K562 (cell line): ENCODE measurements around the gene EFCAB8. TPM values are rescaled to one million over a fixed set of nuclear protein-coding genes. Genes with fewer than 3 reads are reported as not detected.

Experiments
- ATAC-seq: fragments of 200-7000 bp; cut with Tn5 transposase; 3 replicates; pipeline ENCODE4 v1.9.1; 2020; ENCODE audit warnings: moderate library complexity
- BruUV-seq: library from RNA; stranded (reverse); fragments of 400-500 nt; replicated peaks from 2 replicates; lab custom pipeline; 2021; lab: Mats Ljungman, UMichigan
- CTCF ChIA-PET: fragments of 300-600 bp; formaldehyde crosslinking; extraction: SDS; loops from one replicate; lab custom pipeline; 2021; ENCODE audit warnings: low intra/inter-chr PET ratio; lab: Yijun Ruan, JAX
- POLR2A ChIA-PET: fragments of 300-600, 350-650 bp; sonication (Branson Sonifier 250); formaldehyde crosslinking; extraction: SDS; loops from one replicate; lab custom pipeline; 2021; ENCODE audit warnings: antibody characterized with exemption, inconsistent platforms; lab: Yijun Ruan, JAX
- DNase-seq, 4 experiments: peaks; one replicate each; pipeline versions ENCODE4 v3.0.0 to v3.0.0-alpha.2; 2011 to 2018; ENCODE audit warnings: low spot score in 3 of 4, mixed read lengths in 3 of 4; ENCODE audit errors: extremely low read depth in 1 of 4
- FAIRE-seq: peaks from 2 replicates; lab custom pipeline; 2011; peaks lifted over from hg19 to GRCh38; lab: Jason Lieb, UNC
- H2AFZ ChIP-seq: 2 replicates; pipeline ENCODE4 v1.6.0; 2011; ENCODE audit warnings: low read depth, low read length, control low read depth, inconsistent platforms
- H3K27ac ChIP-seq: fragments of 200-600 bp; 3 replicates; pipeline ENCODE4 v1.8.0; 2011; ENCODE audit warnings: low read depth, mild to moderate bottlenecking, control low read depth, inconsistent platforms, low read length, moderate library complexity, mixed read lengths; ENCODE audit errors: extremely low read depth
- H3K27me3 ChIP-seq, 2 experiments: fragments of 300-600 bp in 1 of 2; 2 replicates in 1 of 2; 3 replicates in 1 of 2; pipeline versions ENCODE4 v1.6.0 to v1.8.0; 2011; ENCODE audit warnings: inconsistent platforms in 2 of 2, low read length in 2 of 2, mild to moderate bottlenecking in 1 of 2, mixed read lengths in 1 of 2, moderate library complexity in 1 of 2; ENCODE audit not compliant: control insufficient read depth in 2 of 2, insufficient read depth in 2 of 2
- H3K36me3 ChIP-seq: fragments of 300-600 bp; 3 replicates; pipeline ENCODE4 v1.8.0; 2011; ENCODE audit warnings: mild to moderate bottlenecking, low read length, inconsistent platforms; ENCODE audit not compliant: control insufficient read depth, insufficient read depth
- H3K4me1 ChIP-seq, 2 experiments: fragments of 200-600 bp in 1 of 2; replicated peaks in 1 of 2; 2 replicates in 1 of 2; 3 replicates in 1 of 2; pipeline versions ENCODE4 v1.5.1 to v1.8.0; 2011; ENCODE audit warnings: inconsistent platforms in 2 of 2, low read length in 2 of 2, mild to moderate bottlenecking in 1 of 2, mixed read lengths in 1 of 2, moderate library complexity in 1 of 2; ENCODE audit not compliant: control insufficient read depth in 2 of 2, insufficient read depth in 2 of 2
- H3K4me2 ChIP-seq: 2 replicates; pipeline ENCODE4 v1.6.1; 2011; ENCODE audit warnings: low read length, control low read depth, inconsistent platforms, mixed read lengths; ENCODE audit not compliant: insufficient read depth
- H3K4me3 ChIP-seq: fragments of 200-600 bp; sonication (generic), shearing (Covaris generic); 2 replicates; pipeline ENCODE4 v1.5.1; 2016; ENCODE audit warnings: control low read depth, inconsistent platforms
- H3K79me2 ChIP-seq: fragments of 200-600 bp; 3 replicates; pipeline ENCODE4 v1.8.0; 2011; ENCODE audit warnings: low read length, inconsistent platforms; ENCODE audit not compliant: control insufficient read depth, insufficient read depth
- H3K9ac ChIP-seq, 2 experiments: 2 replicates each; pipeline versions ENCODE4 v1.6.0 to v1.6.1; 2011; ENCODE audit warnings: low read depth in 2 of 2, low read length in 2 of 2, control low read depth in 1 of 2, inconsistent platforms in 1 of 2, mild to moderate bottlenecking in 1 of 2, mixed read lengths in 1 of 2; ENCODE audit not compliant: insufficient read depth in 1 of 2
- H3K9me1 ChIP-seq: one replicate; pipeline ENCODE4 v1.6.0; 2011; ENCODE audit warnings: inconsistent platforms, mild to moderate bottlenecking, low read length, moderate library complexity; ENCODE audit not compliant: control insufficient read depth, insufficient read depth
- H3K9me3 ChIP-seq: replicated peaks from 2 replicates; pipeline ENCODE4 v1.5.1; 2011; ENCODE audit warnings: low read depth, low read length, inconsistent platforms; ENCODE audit not compliant: control insufficient read depth, insufficient read depth
- H4K20me1 ChIP-seq: replicated peaks from 2 replicates; pipeline ENCODE4 v1.6.1; 2011; ENCODE audit warnings: low read length, inconsistent platforms, mixed read lengths; ENCODE audit not compliant: control insufficient read depth, insufficient read depth
- CBFB ChIP-seq: sonication (generic); formaldehyde crosslinking; IDR thresholded peaks from 2 replicates; pipeline ENCODE4 v1.4.0; 2020; ENCODE audit warnings: mild to moderate bottlenecking, missing genetic modification reagents
- DLX4 ChIP-seq: fragments of 250-450 bp; sonication (Bioruptor Pico); IDR thresholded peaks from 2 replicates; pipeline ENCODE4 v1.6.1; 2021; ENCODE audit warnings: mild to moderate bottlenecking
- EHMT2 ChIP-seq: fragments of 450-650 bp; IDR thresholded peaks from 2 replicates; pipeline ENCODE4 v1.6.1; 2018; ENCODE audit warnings: antibody characterized with exemption
- KDM2B ChIP-seq: fragments of 250-450 bp; sonication (Bioruptor Pico); IDR thresholded peaks from 2 replicates; pipeline ENCODE4 v1.8.0; 2021; ENCODE audit warnings: mild to moderate bottlenecking, moderate library complexity
- L3MBTL2 ChIP-seq: fragments of 450-650 bp; IDR thresholded peaks from 2 replicates; pipeline ENCODE4 v1.6.1; 2016; ENCODE audit warnings: mild to moderate bottlenecking, moderate library complexity
- MCM2 ChIP-seq: fragments of 450-650 bp; IDR thresholded peaks from 2 replicates; pipeline ENCODE4 v1.6.1; 2017; ENCODE audit warnings: low read depth, mild to moderate bottlenecking
- MCM3 ChIP-seq: fragments of 450-650 bp; IDR thresholded peaks from 2 replicates; pipeline ENCODE4 v1.6.1; 2016
- RBBP5 ChIP-seq: fragments of 200-600 bp; sonication (generic); IDR thresholded peaks from 2 replicates; pipeline ENCODE4 v1.6.1; 2012; ENCODE audit warnings: borderline replicate concordance, mild to moderate bottlenecking, low read length, control low read depth, inconsistent platforms; ENCODE audit not compliant: insufficient read depth, poor library complexity, severe bottlenecking
- RFX1 ChIP-seq: fragments of 450-650 bp; IDR thresholded peaks from 2 replicates; pipeline ENCODE4 v1.6.1; 2016; ENCODE audit warnings: mild to moderate bottlenecking, moderate library complexity
- SP1 ChIP-seq: sonication (generic); formaldehyde crosslinking; IDR thresholded peaks from 2 replicates; pipeline ENCODE4 v1.8.1; 2022; ENCODE audit warnings: mild to moderate bottlenecking, missing genetic modification reagents
- TARDBP ChIP-seq: fragments of 450-650 bp; IDR thresholded peaks from 2 replicates; pipeline ENCODE4 v1.6.1; 2016
- TOE1 ChIP-seq, 2 experiments: fragments of 450-650 bp in 1 of 2; sonication (generic) in 1 of 2; formaldehyde crosslinking in 1 of 2; IDR thresholded peaks; 2 replicates each; pipeline versions ENCODE4 v1.7.1 to v1.8.0; 2016 to 2022; ENCODE audit warnings: borderline replicate concordance in 2 of 2, mild to moderate bottlenecking in 2 of 2, antibody characterized with exemption in 1 of 2, inconsistent platforms in 1 of 2, low read depth in 1 of 2, missing genetic modification reagents in 1 of 2, moderate library complexity in 1 of 2
- USF1 ChIP-seq: sonication (generic); formaldehyde crosslinking; IDR thresholded peaks from 2 replicates; pipeline ENCODE4 v1.9.0; 2022; ENCODE audit warnings: mild to moderate bottlenecking, missing genetic modification reagents
- ZBED1 ChIP-seq: IDR thresholded peaks from 2 replicates; pipeline ENCODE4 v1.6.1; 2014
- ZNF124 ChIP-seq: sonication (generic); formaldehyde crosslinking; IDR thresholded peaks from 2 replicates; pipeline ENCODE4 v1.8.1; 2022; ENCODE audit warnings: missing genetic modification reagents
- ZNF668 ChIP-seq: fragments of 250-450 bp; sonication (Bioruptor Pico); IDR thresholded peaks from 2 replicates; pipeline ENCODE4 v1.8.0; 2022; ENCODE audit warnings: mild to moderate bottlenecking, inconsistent platforms
- ZNF764 ChIP-seq: fragments of 250-450 bp; sonication (Bioruptor Pico); IDR thresholded peaks from 2 replicates; pipeline ENCODE4 v1.4.0; 2020; ENCODE audit warnings: low read depth, mild to moderate bottlenecking, moderate library complexity
- WGBS: fragments of 100-300 bp; shearing (Covaris generic); methylation state at CpG from one replicate; pipeline ENCODE4 v1.1.6; 2016; ENCODE audit warnings: low coverage, mixed read lengths; ENCODE audit not compliant: insufficient coverage; ENCODE audit errors: missing lambda C conversion rate; 5-methylcytosine and 5-hydroxymethylcytosine counted together
- in situ Hi-C: fragments of 300-500 bp; cut with MboI; formaldehyde crosslinking; loops from 4 replicates; pipeline ENCODE4 v1.15.0; 2018; ENCODE audit warnings: inconsistent platforms, mixed read lengths
- intact Hi-C: fragments of 100-400 bp; cut with micrococcal nuclease; formaldehyde crosslinking; loops from 2 replicates; pipeline ENCODE4 v1.14.2; 2022
- polyA plus RNA-seq, 8 experiments: library from polyadenylated mRNA; depleted of rRNA in 4 of 8; stranded (reverse) in 5 of 8; unstranded in 3 of 8; fragments of >200 nt; fragmentation: Nextera tagmentation in 2 of 8; fragmentation: Illumina TruSeq in 1 of 8; extraction: Ambion mirVana in 2 of 8; extraction: Trizol in 1 of 8; gene quantifications; 2 replicates each; pipeline versions ENCODE4 v1.2.1 to v1.2.3, GENCODE V29; 2011 to 2014; ENCODE audit warnings: inconsistent platforms in 1 of 8, missing spikeins in 1 of 8
- total RNA-seq, 7 experiments: library from RNA; depleted of rRNA in 6 of 7; stranded (reverse); fragments of >200 nt in 6 of 7; fragmentation: Illumina TruSeq in 2 of 7; extraction: Trizol in 2 of 7; gene quantifications; 2 replicates each; pipeline versions ENCODE4 v1.2.1 to v1.2.3, GENCODE V29; 2011 to 2021; ENCODE audit warnings: low replicate concordance in 1 of 7
- TF ChIP-seq, protein P1 (sequence below): fragments of 200-800 bp; sonication (Bioruptor generic); IDR thresholded peaks from 2 replicates; pipeline ENCODE4 v1.6.1; 2017; ENCODE audit warnings: missing genetic modification characterization, missing compliant biosample characterization

Gene EFCAB8
- total and polyA plus RNA-seq, 9 of the 15 experiments (the other 6 are each of a cell fraction or from before 2014, with no cell fraction given) = 0.03 to 0.18 (median 0.11) TPM; not detected in 6

- no peak for TF ChIP-seq RFX1
- no peak for TF ChIP-seq MCM2
- no peak for TF ChIP-seq KDM2B (CRISPR knock-in tag)
- no peak for TF ChIP-seq EHMT2
These were observed 50.7 kb downstream of the EFCAB8 start (continued) for GRCh38 chr20:32909451-32909850.

- ChIA-PET POLR2A (interaction anchor here (0.8 kb wide), 1 partner anchor 45 kb away, joined by 4 read pairs; no protein-coding TSS in a partner anchor), CTCF (no interaction called here)
- WGBS = 0% methylated on average over 14 of the region's 14 CpGs
- FAIRE-seq (no peak), DNase-seq (no peak), ATAC-seq (no peak; the same call in 2 of the 3 replicates)
- intact Hi-C loops (no loop called here), in situ Hi-C loops (no loop called here)
- no peak overlapping the region for H3K9ac ChIP-seq
- H3K9me1 ChIP-seq = no peaks in the 10 kb centered on the region
- no TSS peak for BruUV-seq
- H3K27ac ChIP-seq = no peak overlapping the region
- H3K4me1 ChIP-seq = no peaks in the 10 kb centered on the region
- H3K4me3 ChIP-seq = no peak overlapping the region
- H2AFZ ChIP-seq = no peak overlapping the region
- no peaks in the 10 kb centered on the region for H3K9me3 ChIP-seq
- peaks cover 3 to 47% of the 10 kb centered on the region in 2 experiments; a peak in 4 of 5 replicates for H3K27me3 ChIP-seq
- no peaks in the 10 kb centered on the region for H3K36me3 ChIP-seq
- no peaks in the 10 kb centered on the region for H3K79me2 ChIP-seq
- no peak overlapping the region for H3K4me2 ChIP-seq
- H4K20me1 ChIP-seq = peaks cover 2% of the 10 kb centered on the region; the same call in 1 of the 2 replicates
- TF ChIP-seq MCM3 (no peak), CBFB (CRISPR knock-in tag) (no peak), RBBP5 (no peak), SP1 (CRISPR knock-in tag) (no peak), DLX4 (CRISPR knock-in tag) (no peak), USF1 (CRISPR knock-in tag) (no peak), TARDBP (no peak), ZNF668 (CRISPR knock-in tag) (no peak), ZNF124 (CRISPR knock-in tag) (no peak), ZNF764 (CRISPR knock-in tag) (no peak), ZBED1 (no peak), L3MBTL2 (no peak), TOE1 (IDR thresholded peaks at IDR 0.05; ENCODE audit: borderline replicate concordance) (no peak), TOE1 (CRISPR knock-in tag; IDR thresholded peaks at IDR 0.05; ENCODE audit: borderline replicate concordance, low read depth) (no peak)
- TF ChIP-seq, protein P1, sequence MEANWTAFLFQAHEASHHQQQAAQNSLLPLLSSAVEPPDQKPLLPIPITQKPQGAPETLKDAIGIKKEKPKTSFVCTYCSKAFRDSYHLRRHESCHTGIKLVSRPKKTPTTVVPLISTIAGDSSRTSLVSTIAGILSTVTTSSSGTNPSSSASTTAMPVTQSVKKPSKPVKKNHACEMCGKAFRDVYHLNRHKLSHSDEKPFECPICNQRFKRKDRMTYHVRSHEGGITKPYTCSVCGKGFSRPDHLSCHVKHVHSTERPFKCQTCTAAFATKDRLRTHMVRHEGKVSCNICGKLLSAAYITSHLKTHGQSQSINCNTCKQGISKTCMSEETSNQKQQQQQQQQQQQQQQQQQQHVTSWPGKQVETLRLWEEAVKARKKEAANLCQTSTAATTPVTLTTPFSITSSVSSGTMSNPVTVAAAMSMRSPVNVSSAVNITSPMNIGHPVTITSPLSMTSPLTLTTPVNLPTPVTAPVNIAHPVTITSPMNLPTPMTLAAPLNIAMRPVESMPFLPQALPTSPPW (CRISPR knock-in tag) = no peak
These were observed 51.3 kb downstream of the EFCAB8 start for GRCh38 chr20:32909896-32910571.
